GM21619 (cell line): ENCODE results near the gene ARAP1.

Experiments
- ATAC-seq: cut with Tn5 transposase; IDR thresholded peaks from one replicate; pipeline ENCODE4 v1.9.1; 2021; ENCODE audit not compliant: unreplicated experiment

Gene ARAP1

DNA sequence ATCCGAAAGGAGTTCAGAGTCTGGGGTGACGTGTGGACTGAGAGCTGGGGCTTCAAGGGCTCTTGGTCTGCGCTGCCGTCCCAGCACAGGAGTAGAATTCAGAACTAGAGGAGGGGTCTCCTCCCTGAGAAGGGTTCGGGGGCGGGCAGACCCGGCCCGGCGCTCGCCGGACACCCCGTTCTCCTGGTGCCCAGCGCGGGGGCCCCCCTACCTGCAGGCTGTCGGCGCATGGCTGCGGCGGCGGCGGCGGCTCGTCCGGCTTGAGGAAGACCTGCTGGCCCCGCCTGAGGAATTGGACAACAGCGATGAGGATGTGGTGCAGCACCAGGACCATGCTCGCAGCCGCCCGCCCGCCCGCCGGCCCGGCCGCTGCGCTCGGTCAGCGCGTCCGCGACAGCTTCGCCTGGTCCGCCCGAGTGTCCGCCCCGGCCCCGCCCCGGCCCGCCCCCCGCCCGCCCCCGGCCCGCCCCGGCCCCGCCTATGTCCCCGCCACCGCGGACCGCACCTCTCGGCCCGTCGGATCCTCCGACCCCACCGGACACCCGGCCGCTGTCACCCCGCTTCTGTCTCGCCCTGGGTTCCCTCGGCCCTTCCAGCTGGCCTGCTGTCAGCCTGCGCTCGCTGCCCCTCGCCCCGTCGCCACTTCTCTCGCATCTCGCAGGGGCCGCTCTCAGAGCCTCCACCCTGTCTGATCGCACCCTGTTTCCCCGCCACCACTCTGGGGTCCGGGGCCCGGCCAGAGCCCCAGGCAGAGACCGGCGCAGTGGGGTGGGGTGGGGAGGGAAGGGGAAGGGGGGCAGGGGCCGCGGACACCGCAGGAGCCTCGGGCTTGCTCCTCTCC, 109.9 kb downstream of the ARAP1 start:
- no peak for ATAC-seq

GRCh38 chr11:72641522-72642042, 110.6 kb downstream of the ARAP1 start:
- ATAC-seq, result no peak

DNA sequence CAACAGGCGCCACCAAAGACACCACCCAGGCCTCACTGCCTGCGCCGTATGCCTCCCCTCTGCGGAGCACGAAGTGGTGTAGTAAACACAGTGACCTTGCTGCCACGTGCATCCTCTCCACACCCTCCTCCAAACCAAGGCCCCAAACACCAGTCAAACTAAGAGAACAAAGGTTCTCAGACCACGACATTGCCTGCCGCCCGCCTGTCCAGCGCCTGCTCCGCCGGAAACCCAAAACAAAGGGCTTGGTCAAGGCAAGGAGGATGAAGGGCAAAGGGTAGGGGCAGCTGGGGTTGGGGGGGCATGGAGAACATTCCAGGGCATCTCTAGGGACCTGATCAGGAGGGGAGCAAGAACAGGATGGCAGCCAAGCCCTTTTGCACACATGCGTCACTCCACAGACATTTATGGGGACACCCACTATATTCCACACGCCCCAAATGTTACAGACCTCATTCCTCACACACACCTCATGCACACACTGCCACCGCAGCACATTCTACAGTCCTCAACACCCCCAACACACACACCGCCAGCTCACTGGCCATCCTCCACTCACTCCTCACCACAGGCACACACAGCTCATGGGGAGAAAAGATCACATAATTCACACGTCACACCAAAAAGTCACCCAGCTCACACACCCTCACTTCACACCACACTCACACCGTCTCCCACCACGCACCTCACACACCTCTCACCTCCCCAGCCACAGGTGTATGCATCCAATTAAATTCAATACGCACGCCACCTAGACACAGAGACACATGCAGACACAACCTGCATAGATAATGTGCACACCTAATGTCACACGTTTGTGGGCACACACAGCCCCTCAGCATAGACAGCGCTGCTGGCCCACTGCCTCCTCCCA, 112.5 kb downstream of the ARAP1 start:
- ATAC-seq, result no peak

- no peak for ATAC-seq
Measured at GRCh38 chr11:72637926-72638325, 114.3 kb downstream of the ARAP1 start.

- ATAC-seq, result no peak
Measured at GRCh38 chr11:72637198-72637597, 115.0 kb downstream of the ARAP1 start.

DNA sequence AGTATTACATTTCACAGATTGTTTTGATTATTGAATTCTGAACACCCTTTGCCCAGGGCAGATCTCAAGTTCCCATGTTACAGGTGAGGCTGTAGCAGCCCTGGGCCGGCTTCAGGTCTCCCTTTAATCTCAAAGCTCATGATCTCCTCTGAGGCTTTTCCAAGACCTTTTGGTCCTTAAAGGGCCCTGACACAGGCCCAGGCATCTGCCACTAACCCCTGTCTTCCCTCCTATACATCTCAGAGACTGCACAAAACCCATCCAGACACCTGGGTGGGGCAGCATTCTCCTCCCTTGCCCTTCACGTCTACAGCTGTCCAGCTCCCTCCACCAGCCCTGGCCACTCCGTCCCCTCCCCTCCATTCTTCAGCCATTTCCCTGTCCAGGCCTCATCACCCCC, 115.8 kb downstream of the ARAP1 start:
- ATAC-seq, result no peak

DNA sequence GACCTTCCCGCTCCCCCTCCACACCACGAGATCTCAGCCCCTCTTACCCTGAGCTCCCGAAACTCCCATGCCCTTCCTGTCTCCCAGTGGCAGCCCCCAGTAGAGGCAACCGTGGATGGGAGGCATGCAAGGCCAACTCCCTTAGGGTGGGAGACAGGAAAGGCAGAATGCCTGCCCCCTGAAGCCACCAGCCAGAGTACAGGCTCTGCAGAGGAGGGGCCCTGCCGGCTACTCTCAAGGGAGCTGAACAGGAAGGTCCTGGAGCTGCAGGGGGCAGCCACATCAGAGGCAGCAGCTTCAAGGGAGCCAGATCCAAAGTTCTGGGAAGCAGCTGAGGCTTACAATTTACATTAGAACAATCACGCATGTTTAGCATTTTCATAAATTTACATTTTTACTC, 116.3 kb downstream of the ARAP1 start:
- ATAC-seq, result no peak

- ATAC-seq, result no peak
Measured at GRCh38 chr11:72635309-72635915, 116.8 kb downstream of the ARAP1 start.
